A549 (cell line): ENCODE data around the gene PCID2. TPM values are rescaled to one million over a fixed set of nuclear protein-coding genes. Genes with fewer than 3 reads are reported as not detected.
A peak's percentile ranks its signal among the peaks of the same experiment; 100 is the strongest.

Experiments used
- ATAC-seq, 2 experiments: fragments of 200-7000 bp in 1 of 2; fragments of >200 bp in 1 of 2; cut with Nextera tagmentation in 1 of 2; cut with Tn5 transposase in 1 of 2; 3 replicates each; pipeline versions ENCODE4 v1.8.0 to v1.9.1; 2018 to 2020; ENCODE audit warnings: mild to moderate bottlenecking in 1 of 2, moderate library complexity in 1 of 2
- CTCF ChIA-PET: fragments of 300-600 bp; sonication (Branson Sonifier 250); formaldehyde crosslinking; extraction: SDS; loops from one replicate; lab custom pipeline; 2021; ENCODE audit warnings: antibody characterized with exemption, inconsistent platforms; lab: Yijun Ruan, JAX
- POLR2A ChIA-PET: fragments of 350-600 bp; formaldehyde crosslinking; extraction: SDS; loops from one replicate; lab custom pipeline; 2021; ENCODE audit warnings: antibody characterized with exemption, inconsistent platforms; lab: Yijun Ruan, JAX
- DNase-seq, 2 experiments: peaks; one replicate each; pipeline versions ENCODE4 v3.0.0 to v3.0.0-alpha.2; 2011 to 2016; ENCODE audit warnings: low read depth in 1 of 2, low spot score in 1 of 2
- FAIRE-seq: peaks from 2 replicates; lab custom pipeline; 2011; peaks lifted over from hg19 to GRCh38; lab: Jason Lieb, UNC
- H3K27ac ChIP-seq, 2 experiments: fragments of >200 bp; sonication (Bioruptor Twin); formaldehyde crosslinking; 3 replicates each; pipeline ENCODE4 v1.5.1; 2016 to 2017
- H3K4me1 ChIP-seq: fragments of >200 bp; sonication (Bioruptor Twin); formaldehyde crosslinking; 3 replicates; pipeline ENCODE4 v1.6.1; 2016
- H3K4me2 ChIP-seq: fragments of >200 bp; sonication (Bioruptor Twin); formaldehyde crosslinking; 3 replicates; pipeline ENCODE4 v1.6.1; 2016
- H3K4me3 ChIP-seq: fragments of >200 bp; sonication (Bioruptor Twin); formaldehyde crosslinking; 3 replicates; pipeline ENCODE4 v1.5.1; 2016
- H3K9me3 ChIP-seq: fragments of >200 bp; sonication (Bioruptor Twin); formaldehyde crosslinking; 3 replicates; pipeline ENCODE4 v1.6.1; 2016
- CBX8 ChIP-seq: fragments of 200-600 bp; sonication (generic); IDR thresholded peaks from 2 replicates; pipeline ENCODE4 v1.6.1; 2016
- CHD4 ChIP-seq: fragments of 200-600 bp; sonication (generic); IDR thresholded peaks from 2 replicates; pipeline ENCODE4 v1.6.1; 2016; ENCODE audit warnings: antibody characterized with exemption, mild to moderate bottlenecking, borderline replicate concordance
- EHMT2 ChIP-seq: fragments of 200-600 bp; sonication (generic); IDR thresholded peaks from 2 replicates; pipeline ENCODE4 v1.6.1; 2016; ENCODE audit warnings: antibody characterized with exemption, low read depth, mild to moderate bottlenecking, moderate library complexity
- FOSB ChIP-seq: fragments of 250-450 bp; sonication (Bioruptor Pico); IDR thresholded peaks from 2 replicates; pipeline ENCODE4 v1.5.0; 2020; ENCODE audit warnings: mild to moderate bottlenecking, moderate library complexity
- HDAC2 ChIP-seq: fragments of 200-600 bp; sonication (generic); IDR thresholded peaks from 2 replicates; pipeline ENCODE4 v1.6.1; 2016
- HEYL ChIP-seq: fragments of 250-450 bp; sonication (Bioruptor Pico); IDR thresholded peaks from 2 replicates; pipeline ENCODE4 v1.8.0; 2021; ENCODE audit warnings: mild to moderate bottlenecking, moderate library complexity
- HOXB13 ChIP-seq: fragments of 250-450 bp; sonication (Bioruptor Pico); IDR thresholded peaks from 2 replicates; pipeline ENCODE4 v1.5.0; 2020; ENCODE audit warnings: low read depth, mild to moderate bottlenecking, moderate library complexity
- HOXB5 ChIP-seq: fragments of 250-450 bp; sonication (Bioruptor Pico); IDR thresholded peaks from 2 replicates; pipeline ENCODE4 v1.5.0; 2020; ENCODE audit warnings: mild to moderate bottlenecking, moderate library complexity
- KDM5A ChIP-seq: fragments of 200-600 bp; sonication (generic); IDR thresholded peaks from 2 replicates; pipeline ENCODE4 v1.6.1; 2016; ENCODE audit warnings: antibody characterized with exemption, mild to moderate bottlenecking
- MAZ ChIP-seq: fragments of 150-350 bp; IDR thresholded peaks from 2 replicates; pipeline ENCODE4 v1.6.1; 2014; ENCODE audit warnings: antibody characterized with exemption, low read depth, low read length, borderline replicate concordance
- NFE2L2 ChIP-seq: fragments of 150-350 bp; conservative IDR thresholded peaks from 2 replicates; pipeline ENCODE4 v1.6.1; 2014; ENCODE audit warnings: low read length
- RCOR1 ChIP-seq: fragments of 150-350 bp; IDR thresholded peaks from 2 replicates; pipeline ENCODE4 v1.6.1; 2014; ENCODE audit warnings: antibody characterized with exemption, low read length, low read depth
- RFX5 ChIP-seq: fragments of 450-650 bp; IDR thresholded peaks from 2 replicates; pipeline ENCODE4 v1.7.1; 2014; ENCODE audit warnings: antibody characterized with exemption, mild to moderate bottlenecking, moderate library complexity
- SMC3 ChIP-seq: fragments of >200 bp; sonication (Bioruptor Twin); formaldehyde crosslinking; IDR thresholded peaks from 3 replicates; pipeline ENCODE4 v1.6.1; 2018; ENCODE audit warnings: inconsistent platforms
- SREBF2 ChIP-seq: fragments of 450-650 bp; IDR thresholded peaks from 2 replicates; pipeline ENCODE4 v1.6.1; 2014; ENCODE audit warnings: mild to moderate bottlenecking, moderate library complexity
- ZFP36 ChIP-seq: fragments of 450-650 bp; IDR thresholded peaks from 2 replicates; pipeline ENCODE4 v1.6.1; 2014; ENCODE audit warnings: borderline replicate concordance; ENCODE audit not compliant: partially characterized antibody
- ZSCAN20 ChIP-seq: fragments of 250-450 bp; sonication (Bioruptor Pico); IDR thresholded peaks from 2 replicates; pipeline ENCODE4 v1.8.0; 2022; ENCODE audit warnings: mild to moderate bottlenecking, moderate library complexity
- WGBS: methylation state at CpG from one replicate; pipeline ENCODE4 v1.1.6; 2017; ENCODE audit errors: missing lambda C conversion rate; 5-methylcytosine and 5-hydroxymethylcytosine counted together
- polyA plus RNA-seq, 4 experiments: library from polyadenylated mRNA; depleted of rRNA in 3 of 4; stranded (reverse); fragments of >200 nt; fragmentation: RNase III in 1 of 4; extraction: RNeasy Plus Mini Kit Qiagen cat#74134 plus additional on column Dnase treatment in 1 of 4; gene quantifications; 2 replicates in 3 of 4; 3 replicates in 1 of 4; pipeline ENCODE4 v1.2.3, GENCODE V29; 2011 to 2017
- TF ChIP-seq, protein P1 (sequence below): IDR thresholded peaks from 2 replicates; pipeline ENCODE4 v1.6.1; 2012; ENCODE audit warnings: low read depth, borderline replicate concordance
- TF ChIP-seq, protein P2 (sequence below): fragments of 450-650 bp; IDR thresholded peaks from 2 replicates; pipeline ENCODE4 v1.6.1; 2014; ENCODE audit warnings: antibody characterized with exemption
- TF ChIP-seq, protein P3 (sequence below): IDR thresholded peaks from 2 replicates; pipeline ENCODE4 v1.6.1; 2012
- TF ChIP-seq, protein P4 (sequence below): fragments of >200 bp; sonication (Bioruptor Twin); formaldehyde crosslinking; IDR thresholded peaks from 3 replicates; pipeline ENCODE4 v1.6.1; 2016
- TF ChIP-seq, protein P5 (sequence below): fragments of >200 bp; sonication (Bioruptor Twin); formaldehyde crosslinking; IDR thresholded peaks from 2 replicates; pipeline ENCODE4 v1.6.1; 2016

The PCID2 gene
- polyA plus RNA-seq, 2 of the 4 experiments (the other 2 are of a cell fraction): 37.7 to 68.7 TPM

DNA sequence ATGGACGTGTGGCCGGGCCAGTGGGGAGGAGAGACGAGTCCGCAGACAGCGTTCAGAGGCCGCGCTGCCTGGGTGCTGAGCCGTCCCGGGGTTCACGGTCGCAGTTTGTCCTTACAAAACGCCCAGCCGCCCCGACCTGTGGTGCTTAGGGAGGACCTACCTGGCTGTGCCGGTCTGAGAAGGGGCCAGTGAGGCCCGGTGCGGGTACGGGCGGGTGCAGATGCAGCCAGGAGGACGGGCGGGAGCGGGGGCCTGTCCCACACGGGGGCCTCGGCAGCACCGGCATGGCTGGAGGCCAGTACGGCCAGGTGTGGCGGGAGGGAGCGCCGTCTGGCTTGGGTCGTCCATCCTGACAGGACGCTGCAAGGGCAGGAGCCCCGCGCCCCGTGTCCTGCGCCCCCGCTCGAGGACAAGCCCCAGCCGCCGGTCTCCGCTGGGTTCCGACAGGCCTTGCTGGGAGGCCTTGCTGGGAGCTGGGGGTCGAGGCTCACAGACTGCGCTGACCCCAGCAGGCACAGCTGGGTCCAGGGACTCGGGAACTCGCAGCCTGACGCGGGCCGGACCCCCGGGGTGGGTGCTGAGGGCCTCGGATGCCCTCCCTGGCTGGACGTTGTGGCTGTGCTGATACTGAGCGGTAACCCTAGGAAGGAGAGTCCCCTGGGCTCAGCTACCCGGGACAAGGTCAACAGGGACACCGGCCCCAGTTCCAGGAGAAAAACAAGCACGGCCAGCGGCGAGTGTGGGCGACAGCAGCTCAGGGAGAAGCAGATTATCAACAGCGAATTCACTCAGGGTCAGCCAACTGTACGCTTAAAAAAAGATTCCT lies 55.3 kb downstream of the PCID2 start (continued):
- no peak for TF ChIP-seq ZSCAN20
- no peak for TF ChIP-seq RCOR1
- TF ChIP-seq MAZ: no peak
- TF ChIP-seq CHD4: no peak
- TF ChIP-seq HOXB13 (CRISPR knock-in tag): no peak
- TF ChIP-seq, protein P1, sequence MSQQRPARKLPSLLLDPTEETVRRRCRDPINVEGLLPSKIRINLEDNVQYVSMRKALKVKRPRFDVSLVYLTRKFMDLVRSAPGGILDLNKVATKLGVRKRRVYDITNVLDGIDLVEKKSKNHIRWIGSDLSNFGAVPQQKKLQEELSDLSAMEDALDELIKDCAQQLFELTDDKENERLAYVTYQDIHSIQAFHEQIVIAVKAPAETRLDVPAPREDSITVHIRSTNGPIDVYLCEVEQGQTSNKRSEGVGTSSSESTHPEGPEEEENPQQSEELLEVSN: no peak
- no peak for TF ChIP-seq HOXB5 (CRISPR knock-in tag)

DNA sequence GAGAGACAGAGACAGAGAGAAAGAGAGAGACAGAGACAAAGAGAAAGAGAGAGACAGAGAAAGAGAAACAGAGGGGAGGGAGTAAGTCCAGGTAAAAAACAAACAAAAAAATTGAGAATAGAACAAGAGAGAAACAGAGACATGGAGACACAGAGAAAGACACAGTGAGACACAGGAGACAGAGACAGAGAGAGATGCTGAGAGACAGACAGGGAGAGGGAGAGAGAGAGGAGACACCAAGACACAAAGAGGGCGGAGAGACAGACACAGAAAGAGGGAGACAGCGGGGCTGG lies 55.8 kb downstream of the PCID2 start:
- no peaks in the 10 kb centered on the region for H3K9me3 ChIP-seq
- TF ChIP-seq HOXB5 (CRISPR knock-in tag): no peak
- TF ChIP-seq, protein P2, sequence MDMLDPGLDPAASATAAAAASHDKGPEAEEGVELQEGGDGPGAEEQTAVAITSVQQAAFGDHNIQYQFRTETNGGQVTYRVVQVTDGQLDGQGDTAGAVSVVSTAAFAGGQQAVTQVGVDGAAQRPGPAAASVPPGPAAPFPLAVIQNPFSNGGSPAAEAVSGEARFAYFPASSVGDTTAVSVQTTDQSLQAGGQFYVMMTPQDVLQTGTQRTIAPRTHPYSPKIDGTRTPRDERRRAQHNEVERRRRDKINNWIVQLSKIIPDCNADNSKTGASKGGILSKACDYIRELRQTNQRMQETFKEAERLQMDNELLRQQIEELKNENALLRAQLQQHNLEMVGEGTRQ: no peak
- TF ChIP-seq HEYL (CRISPR knock-in tag): no peak
- TF ChIP-seq RFX5: no peak
- no peak for TF ChIP-seq NFE2L2
- TF ChIP-seq CBX8: no peak
- no peak for TF ChIP-seq SMC3
- TF ChIP-seq, protein P3, sequence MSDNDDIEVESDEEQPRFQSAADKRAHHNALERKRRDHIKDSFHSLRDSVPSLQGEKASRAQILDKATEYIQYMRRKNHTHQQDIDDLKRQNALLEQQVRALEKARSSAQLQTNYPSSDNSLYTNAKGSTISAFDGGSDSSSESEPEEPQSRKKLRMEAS: no peak
- TF ChIP-seq HDAC2: no peak
- no peak for TF ChIP-seq EHMT2
- TF ChIP-seq FOSB (CRISPR knock-in tag): no peak
- no peak for TF ChIP-seq ZFP36
- TF ChIP-seq, protein P4, sequence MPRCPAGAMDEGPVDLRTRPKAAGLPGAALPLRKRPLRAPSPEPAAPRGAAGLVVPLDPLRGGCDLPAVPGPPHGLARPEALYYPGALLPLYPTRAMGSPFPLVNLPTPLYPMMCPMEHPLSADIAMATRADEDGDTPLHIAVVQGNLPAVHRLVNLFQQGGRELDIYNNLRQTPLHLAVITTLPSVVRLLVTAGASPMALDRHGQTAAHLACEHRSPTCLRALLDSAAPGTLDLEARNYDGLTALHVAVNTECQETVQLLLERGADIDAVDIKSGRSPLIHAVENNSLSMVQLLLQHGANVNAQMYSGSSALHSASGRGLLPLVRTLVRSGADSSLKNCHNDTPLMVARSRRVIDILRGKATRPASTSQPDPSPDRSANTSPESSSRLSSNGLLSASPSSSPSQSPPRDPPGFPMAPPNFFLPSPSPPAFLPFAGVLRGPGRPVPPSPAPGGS: no peak
- TF ChIP-seq SREBF2: no peak
- TF ChIP-seq KDM5A: no peak
- TF ChIP-seq, protein P5, sequence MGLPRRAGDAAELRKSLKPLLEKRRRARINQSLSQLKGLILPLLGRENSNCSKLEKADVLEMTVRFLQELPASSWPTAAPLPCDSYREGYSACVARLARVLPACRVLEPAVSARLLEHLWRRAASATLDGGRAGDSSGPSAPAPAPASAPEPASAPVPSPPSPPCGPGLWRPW: no peak
- no peak for TF ChIP-seq RCOR1
- no peak for DNase-seq
- 89% methylated on average over 2 of the region's 2 CpGs for WGBS
- CTCF ChIA-PET: no interaction called here
- POLR2A ChIA-PET: no interaction called here
- ATAC-seq: no peak
- H3K4me1 ChIP-seq: peaks cover 7% of the 10 kb centered on the region; the same call in 2 of the 3 replicates
- no peak for FAIRE-seq
- H3K4me2 ChIP-seq: no peak overlapping the region
- no peak overlapping the region for H3K4me3 ChIP-seq
- peak overlapping the region in 1 of 2 experiments; percentile 85; a peak in 3 of 6 replicates for H3K27ac ChIP-seq
